HuH-7 (cell line): ENCODE results near the gene POU6F2.
"Not testable (repeated sequence)": the region's sequence is repeated elsewhere in the genome, so short reads cannot be mapped to it uniquely, and the experiment has no call there.

Source experiments
- DNase-seq: peaks from one replicate; pipeline ENCODE4 v3.0.0; 2011; ENCODE audit warnings: low spot score

The POU6F2 gene

GRCh38 chr7:39187130-39187529 is 209.4 kb downstream of the POU6F2 start:
- no peak for DNase-seq

- no peak for DNase-seq
Measured at GRCh38 chr7:39192476-39192875, 214.8 kb downstream of the POU6F2 start.

- DNase-seq: not testable (repeated sequence)
Measured at GRCh38 chr7:39194388-39194787, 216.7 kb downstream of the POU6F2 start.

GRCh38 chr7:39195967-39196366 is 218.3 kb downstream of the POU6F2 start:
- no peak for DNase-seq

GRCh38 chr7:39197831-39198230 is 220.1 kb downstream of the POU6F2 start:
- DNase-seq: no peak

GRCh38 chr7:39198556-39198955 is 220.8 kb downstream of the POU6F2 start:
- no peak for DNase-seq

- DNase-seq: no peak
Measured at GRCh38 chr7:39199006-39199405, 221.3 kb downstream of the POU6F2 start.

GRCh38 chr7:39199951-39200350 is 222.2 kb downstream of the POU6F2 start:
- DNase-seq: no peak

- DNase-seq: no peak
Measured at GRCh38 chr7:39202041-39202440, 224.3 kb downstream of the POU6F2 start.

GRCh38 chr7:39210362-39210761 is 232.7 kb downstream of the POU6F2 start:
- no peak for DNase-seq

- no peak for DNase-seq
Measured at GRCh38 chr7:39211581-39211980, 233.9 kb downstream of the POU6F2 start.

- no peak for DNase-seq
Measured at GRCh38 chr7:39212876-39213275, 235.2 kb downstream of the POU6F2 start.

GRCh38 chr7:39217783-39218182 is 240.1 kb downstream of the POU6F2 start:
- DNase-seq: no peak

GRCh38 chr7:39219869-39220268 is 242.2 kb downstream of the POU6F2 start:
- DNase-seq: no peak

- DNase-seq: no peak
Measured at GRCh38 chr7:39221901-39222300, 244.2 kb downstream of the POU6F2 start.

- DNase-seq: no peak
Measured at GRCh38 chr7:39228946-39229345, 251.2 kb downstream of the POU6F2 start.

- no peak for DNase-seq
Measured at GRCh38 chr7:39233851-39234529, 256.3 kb downstream of the POU6F2 start.

GRCh38 chr7:39238234-39238869 is 260.6 kb downstream of the POU6F2 start:
- no peak for DNase-seq

GRCh38 chr7:39240864-39241263 is 263.2 kb downstream of the POU6F2 start:
- DNase-seq: no peak

GRCh38 chr7:39247576-39247975 is 269.9 kb downstream of the POU6F2 start:
- no peak for DNase-seq

- DNase-seq: no peak
Measured at GRCh38 chr7:39248041-39248691, 270.5 kb downstream of the POU6F2 start.

GRCh38 chr7:39248692-39249090 is 271.0 kb downstream of the POU6F2 start:
- no peak for DNase-seq

GRCh38 chr7:39249635-39250152 is 272.0 kb downstream of the POU6F2 start:
- no peak for DNase-seq
